Neural cell (in vitro differentiated cells): Measurements from ENCODE around the gene FBXO11. TPM values are rescaled to one million over a fixed set of nuclear protein-coding genes. Genes with fewer than 3 reads are reported as not detected.

Experiments used
- H2AFZ ChIP-seq: fragments of 200-600, 300-800 bp; sonication (generic), shearing (Covaris generic); 2 replicates; pipeline ENCODE4 v1.6.0; 2014; ENCODE audit warnings: low read depth, mild to moderate bottlenecking, antibody characterized with exemption, low read length, moderate library complexity
- H3F3A ChIP-seq: fragments of 200-600 bp; shearing (Covaris generic); 2 replicates; pipeline ENCODE4 v1.6.1; 2016; ENCODE audit warnings: mild to moderate bottlenecking, moderate library complexity, mixed read lengths, antibody characterized with exemption, low read length; ENCODE audit not compliant: insufficient read depth, poor library complexity, severe bottlenecking
- H3K27ac ChIP-seq: fragments of 200-600, 300-800 bp; sonication (generic), shearing (Covaris generic); 2 replicates; pipeline ENCODE4 v1.5.1; 2014; ENCODE audit warnings: mild to moderate bottlenecking, low read length, moderate library complexity
- H3K27me3 ChIP-seq: fragments of 300-800, 200-600 bp; sonication (generic), shearing (Covaris generic); 2 replicates; pipeline ENCODE4 v1.6.0; 2014; ENCODE audit warnings: mild to moderate bottlenecking, low read depth, low read length, moderate library complexity; ENCODE audit not compliant: insufficient read depth
- H3K36me3 ChIP-seq: fragments of 300-800, 200-600 bp; sonication (generic), shearing (Covaris generic); 2 replicates; pipeline ENCODE4 v1.5.1; 2014; ENCODE audit warnings: mild to moderate bottlenecking, antibody characterized with exemption, low read length, moderate library complexity; ENCODE audit not compliant: insufficient read depth
- H3K4me2 ChIP-seq: fragments of 300-800, 200-600 bp; sonication (generic), shearing (Covaris generic); 2 replicates; pipeline ENCODE4 v1.6.0; 2014; ENCODE audit warnings: mild to moderate bottlenecking, low read length
- H3K4me3 ChIP-seq: fragments of 300-800, 200-600 bp; sonication (generic), shearing (Covaris generic); 2 replicates; pipeline ENCODE4 v1.5.1; 2014; ENCODE audit warnings: mild to moderate bottlenecking, low read length, moderate library complexity
- H3K79me2 ChIP-seq: fragments of 200-600 bp; shearing (Covaris generic); replicated peaks from 2 replicates; pipeline ENCODE4 v1.6.0; 2014; ENCODE audit warnings: mild to moderate bottlenecking, low read length, moderate library complexity; ENCODE audit not compliant: insufficient read depth
- H3K9ac ChIP-seq: fragments of 300-800, 200-600 bp; sonication (generic), shearing (Covaris generic); 2 replicates; pipeline ENCODE4 v1.6.1; 2016; ENCODE audit warnings: mild to moderate bottlenecking, low read length, mixed read lengths
- H3K9me2 ChIP-seq: fragments of 200-600 bp; shearing (Covaris generic); 2 replicates; pipeline ENCODE4 v1.6.1; 2016; ENCODE audit warnings: mild to moderate bottlenecking, low read length, mixed read lengths; ENCODE audit not compliant: insufficient read depth
- H3K9me3 ChIP-seq: fragments of 200-600, 300-800 bp; sonication (generic), shearing (Covaris generic); 2 replicates; pipeline ENCODE4 v1.6.1; 2016; ENCODE audit warnings: mild to moderate bottlenecking, mixed run types, low read length, moderate library complexity, mixed read lengths
- H4K20me1 ChIP-seq: fragments of 200-600 bp; shearing (Covaris generic); 2 replicates; pipeline ENCODE4 v1.6.1; 2016; ENCODE audit warnings: mild to moderate bottlenecking, mixed run types; ENCODE audit not compliant: insufficient read depth
- EP300 ChIP-seq: fragments of 450-650 bp; conservative IDR thresholded peaks from 2 replicates; pipeline ENCODE4 v1.6.1; 2014; ENCODE audit warnings: antibody characterized with exemption, mild to moderate bottlenecking, moderate library complexity; ENCODE audit not compliant: poor library complexity, severe bottlenecking
- EZH2 ChIP-seq: fragments of 200-600, 300-800 bp; shearing (Covaris generic), sonication (generic); IDR thresholded peaks from 2 replicates; pipeline ENCODE4 v1.6.1; 2014; ENCODE audit warnings: antibody characterized with exemption, low read length, borderline replicate concordance, mild to moderate bottlenecking; ENCODE audit not compliant: insufficient read depth, poor library complexity, severe bottlenecking
- MXI1 ChIP-seq: fragments of 450-650 bp; conservative IDR thresholded peaks from 2 replicates; pipeline ENCODE4 v1.6.1; 2014; ENCODE audit warnings: antibody characterized with exemption, mild to moderate bottlenecking; ENCODE audit not compliant: poor library complexity, severe bottlenecking
- POLR2AphosphoS5 ChIP-seq: IDR thresholded peaks from 2 replicates; pipeline ENCODE4 v1.6.1; 2012
- RAD21 ChIP-seq: fragments of 450-650 bp; conservative IDR thresholded peaks from 2 replicates; pipeline ENCODE4 v1.6.1; 2014; ENCODE audit warnings: antibody characterized with exemption, mild to moderate bottlenecking, moderate library complexity
- SMC3 ChIP-seq: fragments of 450-650 bp; conservative IDR thresholded peaks from 2 replicates; pipeline ENCODE4 v1.6.1; 2014; ENCODE audit warnings: antibody characterized with exemption, mild to moderate bottlenecking, moderate library complexity; ENCODE audit not compliant: poor library complexity
- TAF1 ChIP-seq: IDR thresholded peaks from 2 replicates; pipeline ENCODE4 v1.6.1; 2012; ENCODE audit warnings: low read depth
- polyA plus RNA-seq: library from polyadenylated mRNA; depleted of rRNA; stranded (reverse); fragments of >200 nt; gene quantifications from 2 replicates; pipeline ENCODE4 v1.2.3, GENCODE V29; 2014
- TF ChIP-seq, protein P1 (sequence below): IDR thresholded peaks from 2 replicates; pipeline ENCODE4 v1.6.1; 2012; ENCODE audit warnings: borderline replicate concordance
- TF ChIP-seq, protein P2 (sequence below): fragments of 450-650 bp; IDR thresholded peaks from 2 replicates; pipeline ENCODE4 v1.5.1; 2014; ENCODE audit warnings: antibody characterized with exemption, mild to moderate bottlenecking, moderate library complexity; ENCODE audit not compliant: poor library complexity, severe bottlenecking

FBXO11 gene
- polyA plus RNA-seq, 1 donor from 2014 or later: 132 TPM

DNA sequence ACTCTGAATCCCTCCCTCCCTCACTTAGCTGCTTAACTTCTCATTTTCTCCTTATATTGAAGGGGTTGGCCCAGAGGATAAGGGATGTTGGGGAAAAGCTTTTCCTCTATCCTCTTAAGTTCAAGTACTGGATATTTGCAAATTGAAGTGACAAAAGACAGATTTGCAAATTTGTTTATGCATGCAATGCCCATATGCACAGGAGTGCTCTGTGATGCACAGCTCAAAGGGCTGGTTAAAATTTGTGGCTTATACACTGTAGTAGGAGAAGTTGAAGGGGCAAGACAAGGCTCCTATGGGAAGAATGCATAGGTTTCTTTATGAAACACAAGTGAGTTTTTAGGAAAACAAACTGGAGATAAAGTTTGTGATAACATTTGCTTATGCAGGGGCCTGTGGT lies 131.7 kb downstream of the FBXO11 start:
- Histone ChIP-seq H3K9me2 (no peaks in the 10 kb centered on the region), H3K27ac (no peak overlapping the region), H3K36me3 (no peaks in the 10 kb centered on the region), H3K9ac (no peak overlapping the region), H4K20me1 (no peaks in the 10 kb centered on the region), H2AFZ (no peak overlapping the region), H3F3A (no peaks in the 10 kb centered on the region), H3K27me3 (no peaks in the 10 kb centered on the region), H3K79me2 (no peaks in the 10 kb centered on the region), H3K4me2 (no peak overlapping the region), H3K4me3 (no peak overlapping the region), H3K9me3 (no peaks in the 10 kb centered on the region)
- TF ChIP-seq, protein P1, sequence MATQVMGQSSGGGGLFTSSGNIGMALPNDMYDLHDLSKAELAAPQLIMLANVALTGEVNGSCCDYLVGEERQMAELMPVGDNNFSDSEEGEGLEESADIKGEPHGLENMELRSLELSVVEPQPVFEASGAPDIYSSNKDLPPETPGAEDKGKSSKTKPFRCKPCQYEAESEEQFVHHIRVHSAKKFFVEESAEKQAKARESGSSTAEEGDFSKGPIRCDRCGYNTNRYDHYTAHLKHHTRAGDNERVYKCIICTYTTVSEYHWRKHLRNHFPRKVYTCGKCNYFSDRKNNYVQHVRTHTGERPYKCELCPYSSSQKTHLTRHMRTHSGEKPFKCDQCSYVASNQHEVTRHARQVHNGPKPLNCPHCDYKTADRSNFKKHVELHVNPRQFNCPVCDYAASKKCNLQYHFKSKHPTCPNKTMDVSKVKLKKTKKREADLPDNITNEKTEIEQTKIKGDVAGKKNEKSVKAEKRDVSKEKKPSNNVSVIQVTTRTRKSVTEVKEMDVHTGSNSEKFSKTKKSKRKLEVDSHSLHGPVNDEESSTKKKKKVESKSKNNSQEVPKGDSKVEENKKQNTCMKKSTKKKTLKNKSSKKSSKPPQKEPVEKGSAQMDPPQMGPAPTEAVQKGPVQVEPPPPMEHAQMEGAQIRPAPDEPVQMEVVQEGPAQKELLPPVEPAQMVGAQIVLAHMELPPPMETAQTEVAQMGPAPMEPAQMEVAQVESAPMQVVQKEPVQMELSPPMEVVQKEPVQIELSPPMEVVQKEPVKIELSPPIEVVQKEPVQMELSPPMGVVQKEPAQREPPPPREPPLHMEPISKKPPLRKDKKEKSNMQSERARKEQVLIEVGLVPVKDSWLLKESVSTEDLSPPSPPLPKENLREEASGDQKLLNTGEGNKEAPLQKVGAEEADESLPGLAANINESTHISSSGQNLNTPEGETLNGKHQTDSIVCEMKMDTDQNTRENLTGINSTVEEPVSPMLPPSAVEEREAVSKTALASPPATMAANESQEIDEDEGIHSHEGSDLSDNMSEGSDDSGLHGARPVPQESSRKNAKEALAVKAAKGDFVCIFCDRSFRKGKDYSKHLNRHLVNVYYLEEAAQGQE: no peak
- no peak for TF ChIP-seq TAF1
- TF ChIP-seq POLR2AphosphoS5: no peak
- TF ChIP-seq SMC3: no peak
- TF ChIP-seq RAD21: no peak
- TF ChIP-seq EP300: no peak
- TF ChIP-seq MXI1: no peak
- TF ChIP-seq, protein P2, sequence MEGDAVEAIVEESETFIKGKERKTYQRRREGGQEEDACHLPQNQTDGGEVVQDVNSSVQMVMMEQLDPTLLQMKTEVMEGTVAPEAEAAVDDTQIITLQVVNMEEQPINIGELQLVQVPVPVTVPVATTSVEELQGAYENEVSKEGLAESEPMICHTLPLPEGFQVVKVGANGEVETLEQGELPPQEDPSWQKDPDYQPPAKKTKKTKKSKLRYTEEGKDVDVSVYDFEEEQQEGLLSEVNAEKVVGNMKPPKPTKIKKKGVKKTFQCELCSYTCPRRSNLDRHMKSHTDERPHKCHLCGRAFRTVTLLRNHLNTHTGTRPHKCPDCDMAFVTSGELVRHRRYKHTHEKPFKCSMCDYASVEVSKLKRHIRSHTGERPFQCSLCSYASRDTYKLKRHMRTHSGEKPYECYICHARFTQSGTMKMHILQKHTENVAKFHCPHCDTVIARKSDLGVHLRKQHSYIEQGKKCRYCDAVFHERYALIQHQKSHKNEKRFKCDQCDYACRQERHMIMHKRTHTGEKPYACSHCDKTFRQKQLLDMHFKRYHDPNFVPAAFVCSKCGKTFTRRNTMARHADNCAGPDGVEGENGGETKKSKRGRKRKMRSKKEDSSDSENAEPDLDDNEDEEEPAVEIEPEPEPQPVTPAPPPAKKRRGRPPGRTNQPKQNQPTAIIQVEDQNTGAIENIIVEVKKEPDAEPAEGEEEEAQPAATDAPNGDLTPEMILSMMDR: no peak
- TF ChIP-seq EZH2: no peak

DNA sequence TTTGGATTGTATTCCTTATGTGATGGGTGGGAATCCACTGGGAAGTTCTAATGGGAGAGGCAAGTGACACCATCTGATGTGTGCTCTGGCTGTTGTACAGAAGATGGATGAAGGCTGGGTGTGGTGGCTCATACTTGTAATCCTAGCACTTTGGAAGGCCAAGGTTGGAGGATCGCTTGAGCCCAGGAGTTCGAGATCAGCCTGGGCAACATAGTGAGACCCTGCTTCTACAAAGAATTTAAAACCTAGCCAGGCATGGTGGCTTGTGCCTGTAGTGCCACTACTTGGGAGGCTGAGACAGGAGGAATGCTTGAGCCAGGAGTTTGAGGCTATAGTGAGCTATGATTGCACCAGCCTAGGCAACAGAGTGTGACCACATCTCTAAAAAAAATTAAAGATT lies 134.0 kb downstream of the FBXO11 start:
- no peak overlapping the region for H3K9ac ChIP-seq
- no peak overlapping the region for H2AFZ ChIP-seq
- H4K20me1 ChIP-seq: no peaks in the 10 kb centered on the region
- no peak overlapping the region for H3K4me3 ChIP-seq
- H3K4me2 ChIP-seq: no peak overlapping the region
- H3K36me3 ChIP-seq: no peaks in the 10 kb centered on the region
- no peaks in the 10 kb centered on the region for H3K9me2 ChIP-seq
- H3K9me3 ChIP-seq: no peaks in the 10 kb centered on the region
- no peaks in the 10 kb centered on the region for H3F3A ChIP-seq
- H3K27me3 ChIP-seq: no peaks in the 10 kb centered on the region
- TF ChIP-seq MXI1 (no peak), EZH2 (no peak), RAD21 (no peak), TAF1 (no peak), EP300 (no peak), SMC3 (no peak), POLR2AphosphoS5 (no peak)
- TF ChIP-seq, protein P1: no peak
- TF ChIP-seq, protein P2: no peak
- H3K27ac ChIP-seq: no peak overlapping the region
- H3K79me2 ChIP-seq: no peaks in the 10 kb centered on the region
